ENCODE results near the gene TBC1D10B.

TBC1D10B gene

DNA sequence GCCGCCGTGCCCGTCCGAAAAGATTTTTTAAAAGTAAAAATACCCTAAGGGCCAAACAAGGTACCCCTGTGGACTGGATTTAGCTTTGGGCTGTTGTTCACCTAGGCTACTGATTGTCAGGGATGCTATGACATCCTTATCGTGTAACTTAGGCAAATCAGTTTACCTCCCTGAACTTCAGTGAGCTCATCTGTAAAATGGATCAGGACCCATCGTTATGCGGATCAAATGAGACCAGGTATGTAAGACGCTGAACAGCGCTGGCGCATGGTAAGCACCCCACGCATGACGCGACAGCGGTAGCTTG, 36.5 kb upstream of the TBC1D10B start:
- POLR2A ChIA-PET, result interaction anchor here (1.0 kb wide), 1 partner anchor 9 kb away, joined by 3 read pairs; no protein-coding TSS in a partner anchor
- CTCF ChIA-PET, result interaction anchor here (0.8 to 6.3 kb wide), 14 partner anchors 8 to 237 kb away, joined by 3 to 58 read pairs (median 8); partner anchors contain the start of genes DCTPP1, TBC1D10B and ZNF48
- TF ChIP-seq, protein P1, sequence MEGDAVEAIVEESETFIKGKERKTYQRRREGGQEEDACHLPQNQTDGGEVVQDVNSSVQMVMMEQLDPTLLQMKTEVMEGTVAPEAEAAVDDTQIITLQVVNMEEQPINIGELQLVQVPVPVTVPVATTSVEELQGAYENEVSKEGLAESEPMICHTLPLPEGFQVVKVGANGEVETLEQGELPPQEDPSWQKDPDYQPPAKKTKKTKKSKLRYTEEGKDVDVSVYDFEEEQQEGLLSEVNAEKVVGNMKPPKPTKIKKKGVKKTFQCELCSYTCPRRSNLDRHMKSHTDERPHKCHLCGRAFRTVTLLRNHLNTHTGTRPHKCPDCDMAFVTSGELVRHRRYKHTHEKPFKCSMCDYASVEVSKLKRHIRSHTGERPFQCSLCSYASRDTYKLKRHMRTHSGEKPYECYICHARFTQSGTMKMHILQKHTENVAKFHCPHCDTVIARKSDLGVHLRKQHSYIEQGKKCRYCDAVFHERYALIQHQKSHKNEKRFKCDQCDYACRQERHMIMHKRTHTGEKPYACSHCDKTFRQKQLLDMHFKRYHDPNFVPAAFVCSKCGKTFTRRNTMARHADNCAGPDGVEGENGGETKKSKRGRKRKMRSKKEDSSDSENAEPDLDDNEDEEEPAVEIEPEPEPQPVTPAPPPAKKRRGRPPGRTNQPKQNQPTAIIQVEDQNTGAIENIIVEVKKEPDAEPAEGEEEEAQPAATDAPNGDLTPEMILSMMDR (IDR thresholded peaks at IDR 0.05; ENCODE audit: control extremely low read depth, extremely low read depth, low read depth, missing control alignments), result no peak
- no peak for DNase-seq (ENCODE audit: extremely low spot score)

DNA sequence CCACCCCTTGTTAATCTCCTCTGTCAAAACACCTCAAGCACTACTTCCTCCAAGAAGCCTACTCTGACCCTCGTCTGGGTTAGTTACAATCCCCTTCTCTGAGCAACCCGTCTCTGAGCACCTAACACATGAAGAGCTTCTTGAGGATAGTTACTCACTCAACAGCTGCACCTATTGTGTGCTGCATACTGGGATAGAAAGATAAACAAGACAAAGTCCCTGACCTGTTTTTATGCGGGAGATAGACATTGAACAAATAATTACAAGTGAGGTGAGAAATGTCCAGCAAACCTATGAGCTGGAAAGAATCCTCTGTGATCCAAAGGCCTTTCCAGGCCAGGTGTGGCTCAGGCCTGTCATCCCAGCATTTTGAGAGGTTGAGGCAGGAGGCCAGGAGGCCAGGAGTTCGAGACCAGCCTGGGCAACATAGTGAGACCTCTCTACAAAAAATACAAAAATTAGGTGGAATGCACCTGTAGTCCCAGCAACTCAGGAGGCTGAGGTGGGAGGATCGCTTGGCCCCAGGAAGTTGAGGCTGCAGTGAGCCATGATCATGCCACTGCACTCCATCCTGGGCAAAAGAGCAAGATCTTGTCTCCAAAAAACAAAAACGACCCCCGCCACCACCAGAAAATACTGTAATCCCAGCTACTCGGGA, 31.6 kb upstream of the TBC1D10B start:
- POLR2A ChIA-PET, result interaction anchor here (0.5 kb wide), 1 partner anchor 111 kb away, joined by 4 read pairs; no protein-coding TSS in a partner anchor
- DNase-seq (ENCODE audit: extremely low spot score), result no peak
- TF ChIP-seq, protein P1 (IDR thresholded peaks at IDR 0.05; ENCODE audit: control extremely low read depth, extremely low read depth, low read depth, missing control alignments), result no peak
- CTCF ChIA-PET, result interaction anchor here (0.7 to 1.8 kb wide), 5 partner anchors 10 to 28 kb away, joined by 3 to 6 read pairs (median 3); partner anchors contain the start of genes DCTPP1 and SEPTIN1

DNA sequence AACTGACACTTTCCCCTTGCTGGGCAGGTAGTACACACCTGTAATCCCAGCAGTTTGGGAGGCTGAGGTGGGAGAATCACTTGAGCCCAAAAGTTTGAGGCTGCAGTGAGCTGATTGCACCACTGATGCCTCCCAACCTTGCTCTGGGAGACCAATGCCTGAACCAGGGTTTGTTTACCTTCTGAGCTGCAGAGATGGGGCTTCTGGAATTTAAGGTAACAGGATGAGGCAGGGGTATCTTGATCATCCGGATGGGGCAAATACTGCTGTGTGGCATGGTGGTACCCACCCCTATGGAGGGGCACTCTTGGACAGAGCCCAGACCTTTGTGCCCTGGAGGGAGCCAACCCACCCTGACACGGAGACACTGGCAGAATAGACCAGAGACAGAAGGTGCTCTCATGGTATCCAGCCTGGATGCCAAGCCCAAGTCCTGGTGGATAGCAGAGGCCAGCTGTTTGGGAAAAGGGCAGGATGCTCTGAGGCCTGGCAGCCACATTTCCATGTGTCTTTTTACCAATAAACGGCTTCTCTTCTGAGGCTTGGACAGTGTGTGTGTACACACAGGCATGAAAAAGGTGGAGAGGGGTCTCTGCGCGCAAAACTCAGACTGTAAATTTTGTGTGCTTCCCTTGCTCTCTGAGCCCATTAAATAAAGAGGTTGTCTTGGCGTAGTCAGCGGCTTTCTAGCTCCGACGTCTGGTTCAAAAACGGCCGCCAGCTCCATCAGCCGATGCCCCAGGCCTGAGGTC, 29.3 kb upstream of the TBC1D10B start:
- POLR2A ChIA-PET, result interaction anchor here (0.9 kb wide), 1 partner anchor 10 kb away, joined by 4 read pairs; no protein-coding TSS in a partner anchor
- TF ChIP-seq, protein P1 (IDR thresholded peaks at IDR 0.05; ENCODE audit: control extremely low read depth, extremely low read depth, low read depth, missing control alignments), result no peak
- CTCF ChIA-PET, result interaction anchor here (0.9 to 3.7 kb wide), 5 partner anchors 9 to 229 kb away, joined by 3 to 29 read pairs (median 3); partner anchors contain the start of genes DCTPP1, SEPTIN1 and ZNF771

DNA sequence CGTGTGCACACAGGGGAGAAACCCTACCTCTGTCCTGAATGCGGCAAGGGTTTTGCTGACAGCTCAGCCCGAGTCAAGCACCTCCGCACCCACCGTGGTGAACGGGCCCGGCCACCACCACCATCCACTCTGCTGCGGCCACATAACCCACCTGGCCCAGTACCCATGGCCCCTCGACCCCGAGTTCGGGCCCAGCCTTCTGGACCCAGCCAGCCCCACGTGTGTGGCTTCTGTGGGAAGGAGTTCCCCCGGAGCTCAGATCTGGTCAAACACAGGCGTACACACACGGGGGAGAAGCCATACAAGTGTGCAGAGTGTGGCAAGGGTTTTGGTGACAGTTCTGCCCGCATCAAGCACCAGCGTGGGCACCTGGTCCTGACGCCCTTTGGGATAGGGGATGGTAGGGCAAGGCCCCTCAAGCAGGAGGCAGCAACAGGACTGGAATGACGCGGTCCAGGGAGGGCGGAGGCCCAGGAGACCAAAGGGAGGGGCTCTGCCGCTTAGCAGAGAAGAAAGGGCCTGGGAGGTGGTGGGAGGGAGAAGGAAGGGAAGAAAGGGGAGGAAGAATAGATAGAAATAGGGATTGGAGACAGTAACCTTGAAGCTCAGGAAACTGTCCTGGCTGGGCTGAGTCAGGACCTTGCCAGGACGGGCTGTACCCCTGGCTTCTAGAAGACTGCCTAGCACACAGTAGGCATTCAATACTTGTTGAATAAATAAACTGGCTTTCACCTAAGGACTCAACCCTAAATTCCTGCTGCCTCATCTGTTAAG, 28.6 kb upstream of the TBC1D10B start:
- POLR2A ChIA-PET, result interaction anchor here (0.9 kb wide), 1 partner anchor 11 kb away, joined by 4 read pairs; no protein-coding TSS in a partner anchor
- CTCF ChIA-PET, result interaction anchor here (0.9 to 3.7 kb wide), 6 partner anchors 9 to 307 kb away, joined by 3 to 29 read pairs (median 3); partner anchors contain the start of genes DCTPP1, TBX6 and ZNF771
- no peak for DNase-seq (ENCODE audit: extremely low spot score)
- TF ChIP-seq, protein P1 (IDR thresholded peaks at IDR 0.05; ENCODE audit: control extremely low read depth, extremely low read depth, low read depth, missing control alignments), result no peak

More for the DNA sequence above, 29.3 kb upstream of the TBC1D10B start:
- no peak for DNase-seq (ENCODE audit: extremely low spot score)

DNA sequence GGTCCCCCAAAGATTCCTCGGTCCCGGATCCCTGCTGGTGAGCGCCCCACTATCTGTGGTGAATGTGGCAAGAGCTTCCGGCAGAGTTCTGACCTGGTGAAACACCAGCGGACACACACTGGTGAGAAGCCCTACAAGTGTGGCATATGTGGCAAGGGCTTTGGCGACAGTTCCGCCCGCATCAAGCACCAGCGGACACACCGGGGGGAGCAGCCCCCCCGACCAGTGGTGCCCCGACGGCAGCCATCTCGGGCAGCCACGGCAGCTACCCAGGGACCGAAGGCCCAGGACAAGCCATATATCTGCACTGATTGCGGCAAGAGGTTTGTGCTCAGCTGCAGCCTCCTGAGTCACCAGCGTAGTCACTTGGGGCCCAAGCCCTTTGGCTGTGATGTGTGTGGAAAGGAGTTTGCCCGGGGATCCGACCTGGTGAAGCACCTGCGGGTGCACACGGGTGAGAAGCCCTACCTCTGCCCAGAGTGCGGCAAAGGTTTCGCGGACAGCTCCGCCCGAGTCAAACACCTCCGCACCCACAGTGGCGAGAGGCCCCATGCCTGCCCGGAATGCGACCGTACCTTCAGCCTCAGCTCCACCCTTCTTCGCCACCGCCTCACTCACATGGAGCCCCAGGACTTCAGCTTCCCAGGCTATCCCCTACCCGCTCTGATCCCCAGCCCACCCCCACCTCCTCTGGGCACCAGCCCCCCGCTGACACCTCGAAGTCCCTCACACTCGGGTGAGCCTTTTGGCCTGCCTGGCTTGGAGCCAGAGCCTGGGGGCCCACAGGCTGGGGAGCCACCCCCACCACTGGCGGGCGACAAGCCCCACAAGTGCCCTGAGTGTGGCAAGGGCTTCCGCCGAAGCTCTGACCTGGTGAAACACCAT, 27.7 kb upstream of the TBC1D10B start:
- CTCF ChIA-PET, result interaction anchor here (0.9 to 3.7 kb wide), 6 partner anchors 10 to 306 kb away, joined by 3 to 29 read pairs (median 3); partner anchors contain the start of genes DCTPP1, TBX6 and ZNF771
- TF ChIP-seq, protein P1 (IDR thresholded peaks at IDR 0.05; ENCODE audit: control extremely low read depth, extremely low read depth, low read depth, missing control alignments), result no peak
- DNase-seq (ENCODE audit: extremely low spot score), result no peak
- POLR2A ChIA-PET, result no interaction called here

Measured in GM10248 (cell line).